ENCODE results near the gene GRIK4. TPM values are rescaled to one million over a fixed set of nuclear protein-coding genes. Genes with fewer than 3 reads are reported as not detected.

Gene GRIK4
- total RNA-seq, 1 donor from 2014 or later: 4.5 TPM

GRCh38 chr11:120667934-120668333, 156.4 kb downstream of the GRIK4 start:
- no peak overlapping the region for H3K27ac Mint-ChIP-seq (ENCODE audit: unreplicated experiment)
- peaks cover 5% of the 10 kb centered on the region for H3K27me3 Mint-ChIP-seq (ENCODE audit: unreplicated experiment)
- no peak for DNase-seq (ENCODE audit: low spot score)
- TF ChIP-seq CTCF (IDR thresholded peaks at IDR 0.05; ENCODE audit: unreplicated experiment): no peak
- peaks cover 14% of the 10 kb centered on the region for H3K4me1 Mint-ChIP-seq (ENCODE audit: unreplicated experiment)
- no peaks in the 10 kb centered on the region for H3K9me3 Mint-ChIP-seq (ENCODE audit: unreplicated experiment)
- H3K4me3 Mint-ChIP-seq (ENCODE audit: unreplicated experiment): no peak overlapping the region
- H3K36me3 Mint-ChIP-seq (ENCODE audit: low read depth, unreplicated experiment): no peaks in the 10 kb centered on the region

GRCh38 chr11:120668537-120668936, 157.0 kb downstream of the GRIK4 start:
- no peak for TF ChIP-seq CTCF (IDR thresholded peaks at IDR 0.05; ENCODE audit: unreplicated experiment)
- Mint-ChIP-seq H3K27me3 (ENCODE audit: unreplicated experiment) (peaks cover 5% of the 10 kb centered on the region), H3K27ac (ENCODE audit: unreplicated experiment) (no peak overlapping the region), H3K4me1 (ENCODE audit: unreplicated experiment) (peaks cover 14% of the 10 kb centered on the region), H3K9me3 (ENCODE audit: unreplicated experiment) (no peaks in the 10 kb centered on the region), H3K36me3 (ENCODE audit: low read depth, unreplicated experiment) (no peaks in the 10 kb centered on the region), H3K4me3 (ENCODE audit: unreplicated experiment) (no peak overlapping the region)
- DNase-seq (ENCODE audit: low spot score): no peak

- Mint-ChIP-seq H3K36me3 (ENCODE audit: low read depth, unreplicated experiment) (no peaks in the 10 kb centered on the region), H3K9me3 (ENCODE audit: unreplicated experiment) (no peaks in the 10 kb centered on the region), H3K4me1 (ENCODE audit: unreplicated experiment) (peaks cover 24% of the 10 kb centered on the region), H3K4me3 (ENCODE audit: unreplicated experiment) (no peak overlapping the region), H3K27ac (ENCODE audit: unreplicated experiment) (no peak overlapping the region), H3K27me3 (ENCODE audit: unreplicated experiment) (peaks cover 5% of the 10 kb centered on the region)
- DNase-seq (ENCODE audit: low spot score): no peak
- no peak for TF ChIP-seq CTCF (IDR thresholded peaks at IDR 0.05; ENCODE audit: unreplicated experiment)
Measured at GRCh38 chr11:120674542-120674941, 163.0 kb downstream of the GRIK4 start.

- H3K4me3 Mint-ChIP-seq (ENCODE audit: unreplicated experiment): no peak overlapping the region
- no peak overlapping the region for H3K27ac Mint-ChIP-seq (ENCODE audit: unreplicated experiment)
- H3K27me3 Mint-ChIP-seq (ENCODE audit: unreplicated experiment): peaks cover 5% of the 10 kb centered on the region
- no peaks in the 10 kb centered on the region for H3K9me3 Mint-ChIP-seq (ENCODE audit: unreplicated experiment)
- H3K36me3 Mint-ChIP-seq (ENCODE audit: low read depth, unreplicated experiment): no peaks in the 10 kb centered on the region
- DNase-seq (ENCODE audit: low spot score): no peak
- peaks cover 24% of the 10 kb centered on the region for H3K4me1 Mint-ChIP-seq (ENCODE audit: unreplicated experiment)
- TF ChIP-seq CTCF (IDR thresholded peaks at IDR 0.05; ENCODE audit: unreplicated experiment): no peak
Measured at GRCh38 chr11:120675171-120675570, 163.6 kb downstream of the GRIK4 start.

GRCh38 chr11:120676991-120677390, 165.4 kb downstream of the GRIK4 start:
- no peak overlapping the region for H3K4me3 Mint-ChIP-seq (ENCODE audit: unreplicated experiment)
- peaks cover 24% of the 10 kb centered on the region for H3K4me1 Mint-ChIP-seq (ENCODE audit: unreplicated experiment)
- no peaks in the 10 kb centered on the region for H3K36me3 Mint-ChIP-seq (ENCODE audit: low read depth, unreplicated experiment)
- H3K27me3 Mint-ChIP-seq (ENCODE audit: unreplicated experiment): peaks cover 3% of the 10 kb centered on the region
- no peak for DNase-seq (ENCODE audit: low spot score)
- peak overlapping the region; percentile 8 for H3K27ac Mint-ChIP-seq (ENCODE audit: unreplicated experiment)
- TF ChIP-seq CTCF (IDR thresholded peaks at IDR 0.05; ENCODE audit: unreplicated experiment): no peak
- no peaks in the 10 kb centered on the region for H3K9me3 Mint-ChIP-seq (ENCODE audit: unreplicated experiment)
